OCI-LY3 (cell line): Measurements from ENCODE around the gene ZNF697.

Experiments used
- H2AFZ ChIP-seq: fragments of 200-600, 300-600 bp; shearing (Covaris generic); 2 replicates; pipeline ENCODE4 v1.6.0; 2014; ENCODE audit warnings: antibody characterized with exemption, low read depth, low read length
- H3K27ac ChIP-seq: fragments of 200-600, 300-600 bp; sonication (generic); 2 replicates; pipeline ENCODE4 v1.5.1; 2014; ENCODE audit warnings: mild to moderate bottlenecking, low read length, moderate library complexity, mixed read lengths
- H3K27me3 ChIP-seq: fragments of 200-600, 300-600 bp; sonication (generic); 2 replicates; pipeline ENCODE4 v1.6.1; 2014; ENCODE audit warnings: low read depth, low read length, mixed read lengths
- H3K36me3 ChIP-seq: fragments of 200-600, 300-600 bp; sonication (generic); replicated peaks from 2 replicates; pipeline ENCODE3; 2014; ENCODE audit warnings: low read depth, low read length, mixed read lengths
- H3K4me1 ChIP-seq: fragments of 300-600, 200-600 bp; sonication (generic); 2 replicates; pipeline ENCODE4 v1.6.1; 2014; ENCODE audit warnings: low read length, mixed read lengths
- H3K4me2 ChIP-seq: fragments of 200-600, 300-600 bp; sonication (generic); 2 replicates; pipeline ENCODE4 v1.6.1; 2014; ENCODE audit warnings: low read length, mixed read lengths
- H3K4me3 ChIP-seq: fragments of 300-600, 200-600 bp; sonication (generic); 2 replicates; pipeline ENCODE4 v1.5.1; 2014; ENCODE audit warnings: antibody characterized with exemption, mild to moderate bottlenecking, low read length, moderate library complexity
- H3K79me2 ChIP-seq: fragments of 300-600, 200-600 bp; shearing (Covaris generic); 2 replicates; pipeline ENCODE4 v1.6.1; 2014; ENCODE audit warnings: mild to moderate bottlenecking, low read length, mixed read lengths
- H3K9ac ChIP-seq: fragments of 300-600, 200-600 bp; shearing (Covaris generic); 2 replicates; pipeline ENCODE4 v1.6.0; 2014; ENCODE audit warnings: mild to moderate bottlenecking, low read length, moderate library complexity
- H3K9me3 ChIP-seq: fragments of 200-600, 300-600 bp; shearing (Covaris generic); 2 replicates; pipeline ENCODE4 v1.6.1; 2014; ENCODE audit warnings: low read length, mixed read lengths; ENCODE audit not compliant: insufficient read depth
- H4K20me1 ChIP-seq: fragments of 200-600, 300-600 bp; sonication (generic); 2 replicates; pipeline ENCODE4 v1.6.1; 2016; ENCODE audit warnings: low read length, mixed read lengths; ENCODE audit not compliant: insufficient read depth
- CTCF ChIP-seq: fragments of 200-600, 300-600 bp; sonication (generic); IDR thresholded peaks from 2 replicates; pipeline ENCODE4 v1.5.1; 2014; ENCODE audit warnings: antibody characterized with exemption, low read length, low read depth
- EZH2phosphoT487 ChIP-seq: fragments of 200-600 bp; shearing (Covaris generic); IDR thresholded peaks from 2 replicates; pipeline ENCODE4 v1.6.1; 2018; ENCODE audit warnings: antibody characterized with exemption, mixed run types, low read depth

ZNF697 gene

GRCh38 chr1:119633575-119633974 lies 14.5 kb downstream of the ZNF697 start:
- no peaks in the 10 kb centered on the region for H3K4me1 ChIP-seq
- H3K27ac ChIP-seq, result no peak overlapping the region
- no peaks in the 10 kb centered on the region for H3K79me2 ChIP-seq
- H3K9me3 ChIP-seq, result no peaks in the 10 kb centered on the region
- peaks cover 57% of the 10 kb centered on the region for H3K27me3 ChIP-seq
- no peak overlapping the region for H3K4me3 ChIP-seq
- no peak overlapping the region for H3K9ac ChIP-seq
- no peak for TF ChIP-seq CTCF
- no peak for TF ChIP-seq EZH2phosphoT487
- no peak overlapping the region for H3K4me2 ChIP-seq
- no peak overlapping the region for H2AFZ ChIP-seq
- no peaks in the 10 kb centered on the region for H3K36me3 ChIP-seq
- H4K20me1 ChIP-seq, result no peaks in the 10 kb centered on the region

GRCh38 chr1:119632841-119633240 lies 15.2 kb downstream of the ZNF697 start:
- H3K4me3 ChIP-seq, result no peak overlapping the region
- H3K4me2 ChIP-seq, result no peak overlapping the region
- no peaks in the 10 kb centered on the region for H3K9me3 ChIP-seq
- no peaks in the 10 kb centered on the region for H3K4me1 ChIP-seq
- H3K9ac ChIP-seq, result no peak overlapping the region
- H2AFZ ChIP-seq, result no peak overlapping the region
- no peaks in the 10 kb centered on the region for H4K20me1 ChIP-seq
- no peaks in the 10 kb centered on the region for H3K36me3 ChIP-seq
- H3K27ac ChIP-seq, result no peak overlapping the region
- no peak for TF ChIP-seq CTCF
- no peak for TF ChIP-seq EZH2phosphoT487
- H3K27me3 ChIP-seq, result peaks cover 58% of the 10 kb centered on the region
- H3K79me2 ChIP-seq, result no peaks in the 10 kb centered on the region

- Histone ChIP-seq H3K4me2 (no peak overlapping the region), H3K27me3 (peaks cover 62% of the 10 kb centered on the region), H3K79me2 (no peaks in the 10 kb centered on the region), H3K9ac (no peak overlapping the region), H4K20me1 (no peaks in the 10 kb centered on the region), H2AFZ (no peak overlapping the region), H3K36me3 (no peaks in the 10 kb centered on the region), H3K27ac (no peak overlapping the region), H3K9me3 (no peaks in the 10 kb centered on the region), H3K4me1 (no peaks in the 10 kb centered on the region), H3K4me3 (no peak overlapping the region)
- TF ChIP-seq EZH2phosphoT487, result no peak
- no peak for TF ChIP-seq CTCF
Measured at GRCh38 chr1:119632103-119632490, 16.0 kb downstream of the ZNF697 start.

GRCh38 chr1:119631433-119632102 lies 16.5 kb downstream of the ZNF697 start:
- no peak overlapping the region for H3K27ac ChIP-seq
- no peak overlapping the region for H2AFZ ChIP-seq
- no peaks in the 10 kb centered on the region for H4K20me1 ChIP-seq
- no peaks in the 10 kb centered on the region for H3K36me3 ChIP-seq
- H3K9ac ChIP-seq, result no peak overlapping the region
- no peaks in the 10 kb centered on the region for H3K9me3 ChIP-seq
- H3K4me2 ChIP-seq, result no peak overlapping the region
- H3K79me2 ChIP-seq, result no peaks in the 10 kb centered on the region
- no peaks in the 10 kb centered on the region for H3K4me1 ChIP-seq
- H3K27me3 ChIP-seq, result peaks cover 65% of the 10 kb centered on the region
- no peak overlapping the region for H3K4me3 ChIP-seq
- TF ChIP-seq CTCF (no peak), EZH2phosphoT487 (no peak)
